HK-2 (cell line): ENCODE results near the gene SNAP23.

ENCODE experiments used
- DNase-seq: peaks from one replicate; pipeline ENCODE4 v3.0.0-alpha.2; 2018; ENCODE audit not compliant: unreplicated experiment

The SNAP23 gene

DNA sequence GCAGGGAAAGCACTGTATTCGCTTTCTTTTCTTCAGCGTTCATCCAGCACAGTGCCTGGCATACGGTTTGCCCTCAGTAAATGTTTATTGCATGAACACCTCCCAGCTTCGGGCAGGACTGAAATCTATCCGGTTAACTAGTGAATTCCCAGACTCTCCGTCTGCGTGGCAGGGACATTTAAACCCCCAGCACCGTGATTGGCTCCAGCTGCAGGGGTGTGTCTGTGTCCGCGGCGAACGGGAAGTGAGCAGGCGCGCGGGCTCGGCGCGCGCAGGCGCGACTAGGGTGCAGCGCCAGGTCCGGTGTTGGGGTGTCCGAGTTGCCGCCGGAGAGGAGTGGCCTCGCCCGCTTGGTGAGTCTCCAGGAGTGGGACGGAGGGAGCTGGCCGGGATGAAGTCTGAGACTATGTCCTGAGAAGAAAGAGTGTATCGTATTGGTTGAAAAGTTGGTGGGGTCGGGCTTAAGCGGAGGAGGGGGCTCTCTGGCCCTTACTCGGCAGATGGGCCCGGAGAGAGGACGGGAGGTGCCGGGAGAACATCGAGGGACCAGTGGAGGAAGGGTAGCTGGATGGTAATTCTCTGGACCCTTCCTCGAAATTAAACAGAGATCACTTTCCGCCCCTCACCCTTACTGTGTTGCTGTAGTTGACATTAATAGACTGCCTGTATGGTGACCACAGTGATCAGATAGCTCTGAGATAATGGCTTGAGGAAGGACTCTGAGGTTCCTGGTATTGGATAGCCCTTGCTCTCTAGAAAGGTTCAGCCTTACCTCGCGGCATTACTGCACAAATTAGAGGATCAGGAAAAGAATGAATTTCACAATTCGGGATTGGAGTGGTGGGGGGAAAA is at the start of gene SNAP23:
Gene SNAP23, plus strand, starts transcription at position 274 of the 852 bp plus-strand sequence. CDS start 16,213 bp downstream, outside the sequence.
- peak; percentile 90 for DNase-seq

DNA sequence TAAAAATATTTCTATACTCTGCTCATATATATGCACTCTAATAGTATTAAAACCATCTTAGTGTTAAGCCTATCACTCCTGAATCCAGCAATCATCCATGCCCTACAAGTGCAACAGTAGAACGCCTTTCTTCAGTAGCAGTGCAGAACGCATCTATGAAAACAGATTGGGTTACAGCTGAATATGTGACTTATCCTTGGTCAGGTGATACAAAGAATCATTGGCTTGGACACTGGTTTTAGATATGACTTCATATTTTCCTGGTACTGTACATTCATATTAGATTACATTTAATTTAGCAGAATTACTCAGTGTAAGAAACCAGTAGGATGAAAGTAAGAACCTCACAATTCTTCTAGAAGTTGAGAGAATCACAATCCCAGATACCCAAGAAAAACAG is 47.8 kb upstream of the SNAP23 start:
- DNase-seq: no peak

DNA sequence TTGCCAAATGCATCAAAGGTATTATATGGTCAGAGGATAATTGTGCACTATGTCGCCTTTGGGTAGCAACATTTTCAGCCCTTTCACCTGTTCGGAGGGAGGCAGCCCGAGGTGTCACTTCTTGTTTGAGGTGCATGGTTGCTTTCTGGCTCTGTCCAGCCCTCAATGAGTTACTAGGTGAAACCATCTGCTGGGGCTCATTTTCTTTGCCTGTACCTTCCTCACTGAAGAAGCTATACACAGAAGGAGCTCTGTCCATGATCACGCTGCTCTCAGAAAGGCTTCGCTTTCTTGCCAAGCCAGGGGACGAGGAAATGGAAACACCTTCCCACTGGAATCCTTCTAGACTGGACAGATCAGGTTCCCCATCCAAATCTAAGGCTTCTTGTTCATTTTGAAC is 47.2 kb upstream of the SNAP23 start:
- no peak for DNase-seq

DNA sequence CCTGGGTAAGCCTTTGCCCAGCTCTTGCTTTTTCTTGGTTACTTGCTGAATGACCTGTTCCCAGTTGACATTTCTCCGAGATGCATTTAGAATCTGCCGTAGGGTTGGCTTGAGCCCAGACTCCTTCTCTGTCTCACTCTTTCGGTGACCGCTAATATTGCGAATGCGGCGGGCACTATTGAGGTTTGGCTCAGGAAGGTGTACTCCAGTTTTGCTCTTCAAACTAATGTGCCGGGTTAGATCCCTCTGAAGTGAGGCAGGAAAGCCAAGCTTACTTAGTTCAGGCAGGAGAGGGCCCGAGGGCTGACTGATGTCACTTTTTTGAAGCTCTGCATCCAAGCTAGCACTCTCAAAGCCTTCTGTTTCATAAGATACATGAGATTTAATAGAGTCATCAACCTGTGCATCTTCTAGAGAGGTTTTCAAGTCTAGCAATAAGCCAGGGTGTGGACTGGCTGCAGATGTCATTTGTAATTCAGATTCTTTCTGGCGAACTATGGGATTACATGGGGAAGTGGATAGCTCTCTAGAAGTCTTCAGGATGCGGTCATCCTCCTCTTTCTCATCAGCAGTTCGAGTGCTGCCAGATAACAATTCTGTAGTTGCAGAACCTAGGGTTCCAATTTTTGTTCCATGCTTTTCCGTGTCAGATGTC is 45.5 kb upstream of the SNAP23 start:
- no peak for DNase-seq

DNA sequence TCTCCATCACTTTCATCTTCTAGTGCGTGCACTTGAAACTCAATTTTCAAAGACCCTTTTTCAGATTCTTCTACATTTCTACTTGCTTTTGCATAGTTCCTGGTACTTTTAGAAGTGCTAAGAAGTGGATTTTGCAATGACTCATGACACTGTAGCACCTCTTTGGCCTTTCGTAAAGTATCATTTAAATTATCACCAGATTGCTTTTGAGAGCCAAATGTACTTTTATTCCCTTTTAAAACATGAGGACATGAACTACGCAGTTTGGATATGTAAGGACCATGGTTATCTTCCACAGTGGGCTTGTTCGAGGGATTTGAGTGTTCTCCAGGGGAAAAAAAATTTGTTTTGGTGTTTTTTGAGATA is 45.0 kb upstream of the SNAP23 start:
- no peak for DNase-seq

DNA sequence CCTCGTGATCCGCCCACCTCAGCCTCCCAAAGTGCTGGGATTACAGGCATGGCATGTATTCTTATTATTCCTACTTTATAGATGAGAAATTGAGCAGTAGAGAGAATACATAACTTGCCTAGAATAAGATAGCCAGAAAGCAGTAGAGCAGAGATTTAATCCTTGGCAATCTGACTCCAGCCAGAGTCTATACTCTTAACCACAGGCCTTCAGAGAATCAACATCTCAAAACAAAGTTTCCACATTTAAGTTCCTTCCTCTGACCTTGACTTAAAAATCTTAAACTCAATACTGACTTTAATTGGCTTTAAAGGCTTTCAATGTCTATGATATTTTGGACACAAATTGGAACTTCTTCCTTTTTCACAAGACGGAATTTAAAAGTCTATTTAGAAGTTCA is 41.6 kb upstream of the SNAP23 start:
- DNase-seq: no peak

DNA sequence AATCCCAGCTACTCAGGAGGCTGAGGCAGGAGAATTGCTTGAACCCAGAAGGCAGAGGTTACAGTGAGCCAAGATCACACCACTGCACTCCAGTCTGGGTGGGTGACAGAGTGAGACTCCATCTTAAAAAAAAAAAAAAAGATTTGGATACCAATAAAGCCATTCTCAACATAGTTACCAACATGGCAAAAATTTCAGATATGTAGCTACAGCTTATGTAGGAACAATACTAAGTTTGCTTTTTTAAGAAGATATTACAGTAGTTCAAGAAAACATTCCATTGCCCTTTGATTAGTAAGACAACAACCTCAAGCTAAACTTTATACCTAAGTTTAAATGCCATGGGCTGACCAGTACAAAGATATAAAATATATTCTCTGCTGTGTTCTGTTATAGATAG is 38.9 kb upstream of the SNAP23 start:
- no peak for DNase-seq

DNA sequence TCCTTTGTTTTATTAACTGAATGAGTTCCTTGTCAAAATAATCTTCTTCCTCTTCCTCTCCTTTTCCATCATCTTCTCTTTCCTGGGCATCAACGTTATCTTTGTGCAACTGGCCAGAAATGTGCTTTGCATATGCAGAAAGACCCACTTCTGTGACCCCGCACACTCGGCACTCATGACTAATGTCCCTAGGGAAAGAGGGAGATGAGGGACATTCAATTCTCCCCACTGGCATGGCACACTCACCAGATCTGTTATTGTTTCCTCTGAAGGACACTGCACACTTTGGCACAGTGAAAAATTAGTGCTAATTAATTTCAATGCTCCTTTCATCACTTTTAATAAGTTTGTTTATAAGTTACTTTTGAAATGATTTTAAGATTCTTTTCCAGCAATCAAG is 38.5 kb upstream of the SNAP23 start:
- no peak for DNase-seq

DNA sequence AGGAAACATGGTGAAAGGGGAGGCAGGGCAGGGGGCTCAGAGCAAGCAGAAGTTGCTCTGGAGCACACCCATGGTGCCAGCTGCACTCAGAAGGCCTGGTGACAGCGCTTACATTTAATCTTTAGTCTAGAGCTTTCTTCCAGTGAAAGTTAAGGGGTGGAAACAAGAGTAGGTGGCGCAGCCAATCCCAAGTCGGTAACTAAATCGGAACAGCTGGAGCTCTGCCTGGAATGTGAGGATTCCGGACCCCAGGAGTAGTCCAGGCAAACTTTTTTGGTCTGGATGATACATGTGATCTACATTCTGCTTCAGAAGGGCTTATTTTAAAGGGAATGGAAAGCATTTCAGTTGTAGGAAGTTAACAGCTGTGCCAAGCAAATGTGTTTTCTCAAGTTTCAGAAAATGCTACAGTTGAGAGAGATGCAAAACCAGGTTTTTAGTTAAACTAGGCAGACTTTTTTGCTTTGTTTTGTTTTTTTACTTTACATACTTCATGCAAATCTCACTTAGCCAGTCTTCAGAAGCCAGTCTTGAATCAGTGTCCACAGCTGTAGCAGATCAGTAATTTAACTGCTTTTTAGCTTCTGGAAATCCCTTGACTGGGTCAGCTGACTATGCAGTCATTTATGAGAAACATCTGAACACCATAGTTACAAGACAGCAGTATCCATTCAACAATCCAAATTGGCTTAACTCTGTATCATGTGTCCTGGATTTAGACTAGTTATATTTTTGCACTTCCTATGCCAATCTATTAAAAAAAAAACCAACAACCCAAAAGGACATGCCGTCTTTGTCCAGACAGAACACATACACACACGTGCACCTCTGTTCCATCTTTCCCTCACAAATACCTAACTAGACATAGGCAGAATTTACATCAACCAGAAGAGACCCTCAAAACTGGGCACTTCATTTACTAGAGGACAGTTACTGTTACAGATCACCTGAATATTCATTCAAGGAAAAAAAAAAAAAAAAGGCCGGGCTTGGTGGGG is 37.7 kb upstream of the SNAP23 start:
- DNase-seq: no peak

DNA sequence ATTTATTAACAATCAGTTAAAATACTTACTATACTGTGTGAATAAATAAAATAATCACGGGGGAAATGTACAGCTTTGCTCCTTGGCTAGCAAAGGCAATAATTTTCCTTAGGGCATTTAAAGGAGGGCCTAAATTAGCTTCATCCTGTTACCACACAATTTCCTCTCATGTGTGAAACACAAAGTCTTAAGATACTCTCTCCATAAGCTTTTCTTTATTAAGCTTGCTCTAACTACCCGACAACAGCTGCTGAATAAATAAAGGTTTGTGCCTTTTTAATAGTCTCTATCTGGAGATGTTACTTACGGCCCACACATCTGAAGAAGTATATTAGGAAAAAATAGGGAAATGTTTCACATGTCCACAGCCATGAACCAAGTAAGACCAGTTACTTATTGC is 34.2 kb upstream of the SNAP23 start:
- DNase-seq: no peak

DNA sequence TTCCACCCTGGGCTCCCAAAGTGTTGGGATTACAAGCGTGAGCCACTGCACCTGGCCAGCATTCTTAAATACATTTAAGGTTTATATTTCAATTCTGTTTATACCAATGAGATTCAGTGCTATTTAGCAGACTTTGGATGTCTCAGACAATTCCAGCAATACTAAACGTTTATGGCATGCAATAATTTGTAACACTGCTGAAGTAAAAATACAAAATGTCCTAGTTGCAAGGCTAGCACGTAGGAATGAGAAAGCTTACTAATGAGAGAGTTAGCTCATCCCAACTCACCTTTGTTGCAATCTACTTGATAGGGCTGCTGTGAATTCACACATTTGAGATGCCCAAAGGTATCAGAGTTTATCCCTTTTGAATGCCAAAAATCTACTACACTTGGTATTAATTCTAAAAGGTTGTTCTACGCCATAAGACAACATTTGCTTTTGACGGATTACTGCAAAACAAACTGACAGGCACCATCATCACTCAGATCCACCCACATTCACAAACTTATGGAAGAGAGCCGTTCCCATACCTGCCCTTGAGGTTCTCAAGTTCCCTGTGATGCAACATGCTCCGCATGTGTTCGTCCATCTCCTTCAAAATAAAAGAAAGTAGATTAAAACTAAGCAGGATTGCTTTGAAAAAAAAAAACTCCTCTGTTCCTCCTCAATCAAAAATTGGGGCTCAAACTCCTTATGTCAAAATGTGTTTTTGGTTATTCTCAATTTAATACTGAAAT is 29.7 kb upstream of the SNAP23 start:
- DNase-seq: no peak

DNA sequence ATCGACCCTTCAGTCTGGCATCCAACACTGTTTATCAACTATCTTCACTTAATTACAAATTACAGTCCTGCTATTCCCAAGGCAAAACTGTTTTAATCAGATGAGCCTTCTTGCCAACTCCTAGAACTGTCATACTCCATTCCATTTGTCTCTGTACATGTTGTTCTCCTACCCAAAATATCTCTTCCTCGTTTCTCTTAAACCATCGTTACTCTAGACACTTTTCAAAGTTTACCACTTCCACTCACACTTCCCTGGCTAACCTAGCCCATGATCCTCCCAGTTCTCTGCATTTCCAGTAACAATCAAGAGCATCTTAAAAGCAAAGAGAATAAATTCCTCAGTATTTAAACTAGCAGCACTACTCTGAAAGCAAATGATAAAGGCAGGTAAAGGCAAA is 24.4 kb upstream of the SNAP23 start:
- no peak for DNase-seq

DNA sequence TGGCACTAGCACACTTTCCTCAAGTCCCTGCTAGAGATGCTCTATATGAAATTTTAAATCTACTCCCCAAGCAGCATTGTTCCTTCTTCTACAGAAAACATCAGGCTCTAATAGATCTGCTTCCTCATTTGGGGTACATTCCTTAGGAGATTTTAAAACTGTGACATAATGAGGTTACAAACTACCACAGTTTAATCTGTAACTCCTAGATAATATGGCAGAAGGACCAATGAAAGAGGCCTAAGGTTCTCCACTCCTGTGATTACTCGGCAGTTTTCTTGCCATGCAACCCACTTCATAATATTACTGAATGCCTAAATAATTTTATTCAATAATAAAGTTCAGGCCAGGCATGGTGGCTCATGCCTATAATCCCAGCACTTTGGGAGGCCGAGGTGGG is 20.6 kb upstream of the SNAP23 start:
- DNase-seq: no peak

DNA sequence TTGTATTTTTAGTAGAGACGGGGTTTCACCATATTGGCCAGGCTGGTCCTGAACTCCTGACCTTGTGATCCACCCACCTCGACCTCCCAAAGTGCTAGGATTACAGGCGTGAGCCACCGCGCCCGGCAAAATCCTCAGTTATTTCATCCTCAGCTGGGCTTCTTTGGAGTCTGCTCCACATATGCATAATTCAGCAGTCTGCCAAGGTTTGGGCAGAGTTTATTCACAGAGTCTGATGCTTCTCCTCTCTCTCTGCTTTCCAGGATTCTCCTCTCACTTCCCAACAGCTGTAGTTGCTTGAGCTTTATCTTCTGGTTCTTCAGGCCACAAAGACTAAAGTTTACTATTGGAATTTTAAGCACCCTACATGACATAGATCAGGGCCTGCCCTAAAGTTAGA is 12.7 kb upstream of the SNAP23 start:
- DNase-seq: no peak

DNA sequence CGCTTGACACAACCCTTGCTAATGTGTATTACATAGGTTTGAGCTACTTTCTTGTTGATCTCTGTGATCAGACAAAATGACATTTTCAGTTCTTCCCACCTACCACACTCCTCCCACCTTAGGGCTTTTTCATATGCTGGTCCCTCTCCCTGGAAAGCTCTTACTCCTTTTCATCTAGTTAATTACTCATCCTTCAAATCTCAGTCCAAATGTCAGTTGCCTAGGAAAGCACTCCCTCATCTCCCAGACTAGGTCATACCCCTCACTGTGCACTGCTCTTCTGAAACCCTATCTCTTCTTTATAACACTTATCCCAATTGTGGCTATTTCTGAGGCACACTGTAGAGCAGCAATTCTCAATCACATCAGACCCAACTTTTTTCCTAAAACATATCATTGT is 11.8 kb upstream of the SNAP23 start:
- DNase-seq: no peak

DNA sequence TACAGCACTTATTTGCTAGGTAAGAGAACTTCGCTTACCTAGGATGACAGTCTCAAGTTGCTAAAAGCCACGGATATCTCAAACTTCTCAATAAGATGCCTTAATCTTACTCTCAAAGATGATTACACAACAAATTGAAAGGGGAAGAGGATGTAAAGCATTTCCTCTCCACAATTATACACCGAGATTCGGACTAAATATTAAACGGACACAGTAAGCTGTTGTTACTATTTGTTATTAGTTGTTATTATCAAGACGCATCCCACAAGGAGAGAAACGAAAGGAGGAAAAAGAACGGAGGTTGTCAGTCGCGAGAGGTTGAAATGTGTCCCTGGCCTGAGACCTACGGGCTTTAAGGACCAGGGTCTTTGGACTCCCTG is 5.2 kb upstream of the SNAP23 start:
- no peak for DNase-seq

DNA sequence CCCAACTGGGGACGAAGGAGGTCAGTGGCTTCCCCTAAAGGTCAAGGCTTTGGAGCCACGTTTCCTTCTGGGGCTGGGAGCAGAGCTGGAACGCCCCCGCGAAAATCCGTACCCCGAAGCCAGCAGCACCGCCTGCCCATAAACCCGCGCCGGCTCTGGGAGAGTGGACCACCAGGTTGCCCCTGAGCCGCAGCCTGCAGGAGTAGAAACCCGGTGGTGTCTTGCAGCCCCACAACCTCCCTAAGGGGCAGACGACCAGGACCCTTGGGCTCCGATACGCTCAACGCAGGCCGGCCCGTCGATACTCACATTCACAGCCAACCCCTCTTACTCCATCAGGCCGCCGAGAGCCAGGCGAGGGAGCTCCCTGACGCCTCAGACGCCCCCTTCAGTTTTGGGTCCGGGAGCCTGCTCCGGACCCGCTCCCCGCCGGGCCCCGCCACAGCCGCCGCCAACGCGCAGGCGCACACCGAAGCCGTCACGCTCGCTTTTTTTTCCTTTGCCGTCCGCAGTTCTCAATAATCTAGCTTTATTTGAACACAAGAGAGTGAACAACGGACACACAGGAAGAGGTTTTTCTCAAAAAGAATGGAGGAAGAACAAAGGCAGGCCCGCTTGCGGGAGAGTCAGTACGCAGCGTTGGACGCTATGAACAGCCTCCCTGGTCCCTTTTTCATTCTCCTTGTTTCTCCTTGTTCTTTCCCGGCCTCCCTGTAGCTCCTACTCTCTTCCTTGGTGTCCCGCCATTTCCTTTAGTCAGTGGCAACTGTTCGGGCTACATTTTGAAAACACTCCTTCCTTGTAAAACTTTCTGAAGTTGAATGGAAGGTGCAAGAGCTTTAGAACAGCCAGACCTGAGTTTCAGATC is 4.5 kb upstream of the SNAP23 start, which contains the start of gene ZNF106:
Gene ZNF106, minus strand, starts transcription at position 471 of the 868 bp plus-strand sequence. CDS start 18,852 bp downstream, outside the sequence.
- peak; percentile 79 for DNase-seq

DNA sequence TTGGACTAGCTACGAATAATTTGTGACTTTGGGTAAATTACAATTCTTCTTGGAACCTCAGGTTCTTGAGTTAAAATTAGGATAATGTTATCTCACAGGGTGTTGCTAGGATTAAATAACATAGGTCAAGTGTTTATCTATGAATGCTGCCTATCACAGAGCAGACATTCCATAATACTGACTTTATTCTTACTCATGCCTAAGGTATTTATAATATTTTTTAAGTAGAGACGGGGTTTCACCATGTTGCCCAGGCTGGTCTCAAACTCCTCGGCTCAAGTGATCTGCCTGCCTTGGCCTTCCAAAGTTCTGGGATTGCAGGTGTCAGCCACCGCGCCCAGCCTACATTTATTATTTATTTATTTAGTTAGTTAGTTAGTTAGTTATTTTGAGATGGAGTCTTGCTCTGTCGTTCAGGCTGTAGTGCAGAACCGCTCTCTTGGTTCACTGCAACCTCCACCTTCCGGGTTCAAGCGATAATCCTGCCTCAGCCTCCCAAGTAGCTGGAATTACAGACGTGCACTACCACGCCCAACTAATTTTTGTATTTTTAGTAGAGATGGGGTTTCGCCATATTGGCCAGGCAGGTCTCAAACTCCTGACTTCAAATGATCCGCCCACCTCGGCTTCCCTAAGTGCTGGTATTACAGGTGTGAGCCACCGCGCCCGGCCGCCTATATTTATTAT is 3.8 kb upstream of the SNAP23 start:
- DNase-seq: peak; percentile 13

DNA sequence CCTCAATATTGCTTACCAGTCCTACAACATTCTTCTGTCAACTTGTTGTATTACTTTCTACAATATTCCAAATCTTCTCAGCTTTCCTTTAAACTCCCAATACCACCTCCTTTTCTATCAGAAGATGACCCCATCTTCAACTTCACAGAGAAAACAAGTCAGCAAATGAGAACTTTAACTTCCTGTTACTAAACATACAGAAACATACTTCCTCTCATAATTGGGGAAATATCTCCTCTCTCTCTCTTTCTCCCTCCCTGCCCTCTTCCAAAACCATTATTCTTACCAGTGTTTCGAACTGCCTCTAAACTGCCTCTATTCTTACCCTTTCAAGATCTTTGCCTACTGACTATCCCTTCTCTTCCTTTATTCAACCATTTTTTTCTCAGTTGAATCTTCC is 1.8 kb upstream of the SNAP23 start:
- DNase-seq: no peak

DNA sequence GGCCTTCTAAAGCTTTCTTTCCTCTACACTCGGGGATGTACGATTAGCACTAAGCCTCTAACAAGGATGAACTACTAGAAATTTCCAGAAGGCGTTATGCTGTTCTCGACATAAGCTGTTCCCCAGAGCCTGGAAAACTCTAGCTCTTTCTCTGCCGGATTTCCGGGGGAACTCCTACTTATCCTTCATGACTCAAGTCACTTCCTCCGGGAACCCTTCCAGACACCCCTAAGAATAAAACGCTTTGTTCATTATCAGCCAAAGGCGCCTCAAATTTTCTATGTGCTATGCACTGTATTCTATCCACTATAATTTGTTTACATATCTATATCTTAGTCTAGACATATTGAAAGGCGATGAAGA is 455 bp upstream of the SNAP23 start:
- DNase-seq: peak; percentile 27
